Ovary (tissue), 3 donors: ENCODE measurements around the gene DIO1.

ENCODE experiments used
- CTCF ChIP-seq, 3 donors: fragments of 450-650 bp in 2 of 3; fragments of 200-600 bp in 1 of 3; IDR thresholded peaks; one replicate each; pipeline versions ENCODE4 v1.5.1 to v1.8.0; 2016 to 2022; ENCODE audit warnings: antibody characterized with exemption in 3 of 3, mild to moderate bottlenecking in 1 of 3
- POLR2A ChIP-seq: fragments of 450-650 bp; IDR thresholded peaks from one replicate; pipeline ENCODE4 v1.6.1; 2017; ENCODE audit warnings: antibody characterized with exemption, mild to moderate bottlenecking, moderate library complexity
- donor health status: DM: no; HTN: no; CAD: no.

- no peak for TF ChIP-seq CTCF (IDR thresholded peaks at IDR 0.05)
- TF ChIP-seq POLR2A = no peak
Measured at GRCh38 chr1:53890522-53890941, 3.5 kb upstream of the DIO1 start.
